GM12801 (cell line): ENCODE data around the gene GRM2.

Experiments used
- CTCF ChIP-seq: IDR thresholded peaks from one replicate; pipeline ENCODE4 v1.5.1; 2011; ENCODE audit warnings: control low read depth; ENCODE audit not compliant: insufficient read length; ENCODE audit errors: extremely low read depth

Gene GRM2

GRCh38 chr3:51721062-51721745 is 14.3 kb downstream of the GRM2 start:
- no peak for TF ChIP-seq CTCF

GRCh38 chr3:51722362-51722761 is 15.5 kb downstream of the GRM2 start:
- TF ChIP-seq CTCF = no peak

- no peak for TF ChIP-seq CTCF
These were observed 20.6 kb downstream of the GRM2 start for GRCh38 chr3:51727500-51727899.

- TF ChIP-seq CTCF = no peak
These were observed 22.3 kb downstream of the GRM2 start for GRCh38 chr3:51729042-51729633.

GRCh38 chr3:51733859-51734571 is 27.1 kb downstream of the GRM2 start:
- no peak for TF ChIP-seq CTCF

GRCh38 chr3:51734572-51734907 is 27.7 kb downstream of the GRM2 start:
- no peak for TF ChIP-seq CTCF

GRCh38 chr3:51735039-51735438 is 28.2 kb downstream of the GRM2 start:
- no peak for TF ChIP-seq CTCF
